Parathyroid adenoma (tissue), 2 donors: ENCODE measurements around the gene CCDC50.

Experiments used
- H2AFZ ChIP-seq: fragments of 300-600 bp; sonication (generic); one replicate; pipeline ENCODE4 v1.7.0; 2017; ENCODE audit warnings: antibody characterized with exemption, mild to moderate bottlenecking
- H3K27ac ChIP-seq: fragments of 300-600 bp; sonication (generic); one replicate; pipeline ENCODE4 v1.7.0; 2017
- H3K27me3 ChIP-seq: fragments of 300-600 bp; sonication (generic); one replicate; pipeline ENCODE4 v1.7.0; 2017; ENCODE audit warnings: low read length; ENCODE audit not compliant: control insufficient read depth, insufficient read depth
- H3K36me3 ChIP-seq: fragments of 300-600 bp; sonication (generic); one replicate; pipeline ENCODE4 v1.7.0; 2017; ENCODE audit warnings: low read length; ENCODE audit not compliant: control insufficient read depth, insufficient read depth
- H3K4me1 ChIP-seq: fragments of 300-600 bp; sonication (generic); one replicate; pipeline ENCODE4 v1.7.0; 2017; ENCODE audit warnings: control low read depth
- H3K4me2 ChIP-seq: fragments of 300-600 bp; sonication (generic); one replicate; pipeline ENCODE4 v1.7.0; 2017; ENCODE audit warnings: low read length
- H3K4me3 ChIP-seq: fragments of 300-600 bp; sonication (generic); one replicate; pipeline ENCODE4 v1.7.0; 2017; ENCODE audit warnings: low read depth, low read length
- H3K79me2 ChIP-seq: fragments of 300-600 bp; sonication (generic); one replicate; pipeline ENCODE4 v1.7.0; 2017; ENCODE audit warnings: control low read depth
- H3K9ac ChIP-seq: fragments of 300-600 bp; sonication (generic); one replicate; pipeline ENCODE4 v1.7.0; 2017; ENCODE audit warnings: mild to moderate bottlenecking
- H3K9me3 ChIP-seq: fragments of 300-600 bp; sonication (generic); one replicate; pipeline ENCODE4 v1.7.0; 2017; ENCODE audit warnings: low read length; ENCODE audit not compliant: control insufficient read depth
- TF ChIP-seq, protein P1 (sequence below): fragments of 300-600 bp; sonication (generic); IDR thresholded peaks from one replicate; pipeline ENCODE4 v1.7.0; 2017; ENCODE audit warnings: antibody characterized with exemption, mild to moderate bottlenecking
- donor health status: primary hyperparathyroidism.

CCDC50 gene

DNA sequence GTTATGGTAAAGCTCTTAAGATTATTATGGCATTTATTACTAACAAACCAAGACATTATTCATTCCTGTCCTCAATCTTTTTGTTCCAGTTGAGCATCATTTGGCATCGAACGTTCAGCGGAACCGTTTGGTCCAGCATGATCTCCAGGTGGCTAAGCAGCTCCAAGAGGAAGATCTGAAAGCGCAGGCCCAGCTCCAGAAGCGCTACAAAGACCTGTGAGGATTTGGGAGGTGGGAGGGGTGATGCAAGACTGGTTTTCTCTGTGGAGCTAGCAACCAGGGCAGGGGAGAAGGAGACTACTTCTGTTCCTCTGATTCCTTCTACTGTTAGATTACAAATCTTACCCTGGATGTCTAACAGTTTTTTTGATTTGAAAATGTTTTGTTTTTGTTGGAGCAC is 28.7 kb downstream of the CCDC50 start:
- Histone ChIP-seq H3K79me2 (peaks cover 13% of the 10 kb centered on the region), H3K36me3 (no peaks in the 10 kb centered on the region), H3K4me1 (peaks cover 2% of the 10 kb centered on the region), H3K27me3 (no peaks in the 10 kb centered on the region), H3K4me3 (no peak overlapping the region), H3K9ac (no peak overlapping the region), H3K9me3 (no peaks in the 10 kb centered on the region), H3K4me2 (no peak overlapping the region), H3K27ac (no peak overlapping the region), H2AFZ (no peak overlapping the region)
- TF ChIP-seq, protein P1, sequence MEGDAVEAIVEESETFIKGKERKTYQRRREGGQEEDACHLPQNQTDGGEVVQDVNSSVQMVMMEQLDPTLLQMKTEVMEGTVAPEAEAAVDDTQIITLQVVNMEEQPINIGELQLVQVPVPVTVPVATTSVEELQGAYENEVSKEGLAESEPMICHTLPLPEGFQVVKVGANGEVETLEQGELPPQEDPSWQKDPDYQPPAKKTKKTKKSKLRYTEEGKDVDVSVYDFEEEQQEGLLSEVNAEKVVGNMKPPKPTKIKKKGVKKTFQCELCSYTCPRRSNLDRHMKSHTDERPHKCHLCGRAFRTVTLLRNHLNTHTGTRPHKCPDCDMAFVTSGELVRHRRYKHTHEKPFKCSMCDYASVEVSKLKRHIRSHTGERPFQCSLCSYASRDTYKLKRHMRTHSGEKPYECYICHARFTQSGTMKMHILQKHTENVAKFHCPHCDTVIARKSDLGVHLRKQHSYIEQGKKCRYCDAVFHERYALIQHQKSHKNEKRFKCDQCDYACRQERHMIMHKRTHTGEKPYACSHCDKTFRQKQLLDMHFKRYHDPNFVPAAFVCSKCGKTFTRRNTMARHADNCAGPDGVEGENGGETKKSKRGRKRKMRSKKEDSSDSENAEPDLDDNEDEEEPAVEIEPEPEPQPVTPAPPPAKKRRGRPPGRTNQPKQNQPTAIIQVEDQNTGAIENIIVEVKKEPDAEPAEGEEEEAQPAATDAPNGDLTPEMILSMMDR: no peak

DNA sequence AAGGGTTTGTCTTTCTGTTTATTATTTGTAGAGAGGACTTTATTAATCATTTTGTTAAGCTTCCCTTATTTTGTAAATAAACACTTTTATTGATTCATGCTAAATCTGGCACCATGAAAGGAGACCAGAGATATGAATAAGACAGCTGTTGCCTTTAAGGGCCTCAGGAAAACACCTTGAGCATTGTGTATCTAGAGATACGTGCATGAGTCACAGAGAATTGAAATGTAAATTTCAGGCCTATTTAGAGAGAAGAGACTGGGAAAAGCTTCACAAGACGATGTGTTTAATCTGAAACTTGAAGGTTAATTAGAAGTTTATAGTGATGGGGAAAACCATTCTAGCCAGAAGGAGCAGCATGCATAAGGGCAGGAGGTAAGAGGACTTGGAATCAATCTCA is 29.7 kb downstream of the CCDC50 start:
- no peak overlapping the region for H3K9ac ChIP-seq
- H3K4me1 ChIP-seq: no peaks in the 10 kb centered on the region
- no peak overlapping the region for H3K4me2 ChIP-seq
- no peak overlapping the region for H2AFZ ChIP-seq
- TF ChIP-seq, protein P1: no peak
- no peak overlapping the region for H3K4me3 ChIP-seq
- no peaks in the 10 kb centered on the region for H3K27me3 ChIP-seq
- peaks cover 6% of the 10 kb centered on the region for H3K79me2 ChIP-seq
- H3K27ac ChIP-seq: no peak overlapping the region
- H3K9me3 ChIP-seq: no peaks in the 10 kb centered on the region
- H3K36me3 ChIP-seq: no peaks in the 10 kb centered on the region

DNA sequence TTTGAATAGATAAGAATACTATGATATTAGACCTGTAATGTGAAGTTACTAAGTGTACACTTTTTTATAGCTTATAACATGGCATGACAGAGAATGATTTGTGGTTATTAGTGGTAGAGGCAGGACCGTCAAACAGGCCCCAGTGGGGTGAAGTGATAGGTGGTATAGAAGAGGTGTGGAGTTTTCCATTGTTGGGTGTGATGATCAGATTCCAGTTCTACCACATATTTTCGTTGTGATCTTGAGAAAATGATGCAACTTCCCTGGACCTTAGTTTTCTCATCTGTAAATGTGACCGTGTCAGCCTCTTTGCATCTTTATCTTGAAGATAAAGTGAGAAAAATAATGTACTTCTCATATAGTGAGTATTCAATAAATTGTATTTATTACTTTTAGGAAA is 31.4 kb downstream of the CCDC50 start:
- Histone ChIP-seq H3K4me3 (no peak overlapping the region), H2AFZ (no peak overlapping the region), H3K79me2 (peaks cover 2% of the 10 kb centered on the region), H3K27me3 (no peaks in the 10 kb centered on the region), H3K27ac (no peak overlapping the region), H3K4me2 (no peak overlapping the region), H3K9me3 (no peaks in the 10 kb centered on the region), H3K4me1 (no peaks in the 10 kb centered on the region), H3K36me3 (no peaks in the 10 kb centered on the region), H3K9ac (no peak overlapping the region)
- TF ChIP-seq, protein P1: no peak

DNA sequence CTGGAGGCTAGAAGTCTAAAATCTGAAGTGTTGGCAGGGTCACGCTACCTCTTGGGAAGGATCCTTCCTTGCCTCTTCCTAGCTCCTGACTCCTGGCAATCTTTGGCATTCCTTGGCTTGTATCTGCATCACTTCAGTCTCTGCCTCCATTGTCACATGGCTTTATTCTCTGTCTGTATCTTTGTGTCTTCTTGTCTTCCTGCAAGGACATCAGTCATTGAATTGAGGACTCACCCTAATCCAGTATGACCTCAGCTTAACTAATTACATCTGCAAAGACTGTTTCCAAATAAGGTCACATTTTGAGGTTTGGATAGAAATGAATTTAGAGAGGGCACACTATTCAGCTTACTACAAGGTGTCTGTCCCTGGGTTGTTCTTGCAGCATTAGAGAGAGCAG is 32.3 kb downstream of the CCDC50 start:
- Histone ChIP-seq H3K27me3 (no peaks in the 10 kb centered on the region), H3K27ac (no peak overlapping the region), H3K9ac (no peak overlapping the region), H2AFZ (no peak overlapping the region), H3K79me2 (no peaks in the 10 kb centered on the region), H3K9me3 (no peaks in the 10 kb centered on the region), H3K36me3 (no peaks in the 10 kb centered on the region), H3K4me3 (no peak overlapping the region), H3K4me1 (no peaks in the 10 kb centered on the region), H3K4me2 (no peak overlapping the region)
- TF ChIP-seq, protein P1: no peak

DNA sequence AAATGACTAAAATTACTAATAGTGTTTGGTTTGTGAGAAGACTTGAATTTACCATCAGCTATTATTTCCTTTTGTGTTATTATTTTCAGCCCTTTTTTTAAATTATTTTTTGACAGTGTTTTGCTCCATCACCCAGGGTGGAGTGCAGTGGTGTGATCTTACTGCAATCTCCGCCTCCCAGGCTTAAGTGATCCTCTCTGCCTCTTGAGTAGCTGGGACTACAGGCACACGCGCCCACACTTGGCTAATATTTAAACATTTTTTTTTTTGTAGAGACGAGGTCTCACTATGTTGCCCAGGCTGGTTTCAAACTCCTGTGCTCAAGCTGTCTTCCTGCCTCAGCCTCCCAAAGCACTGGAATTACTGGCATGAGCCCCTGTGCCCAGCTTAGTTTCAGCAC is 32.8 kb downstream of the CCDC50 start:
- no peak overlapping the region for H3K4me3 ChIP-seq
- no peak overlapping the region for H3K4me2 ChIP-seq
- TF ChIP-seq, protein P1: no peak
- H3K27me3 ChIP-seq: no peaks in the 10 kb centered on the region
- H3K9me3 ChIP-seq: no peaks in the 10 kb centered on the region
- H2AFZ ChIP-seq: no peak overlapping the region
- H3K79me2 ChIP-seq: no peaks in the 10 kb centered on the region
- H3K9ac ChIP-seq: no peak overlapping the region
- no peak overlapping the region for H3K27ac ChIP-seq
- H3K4me1 ChIP-seq: no peaks in the 10 kb centered on the region
- no peaks in the 10 kb centered on the region for H3K36me3 ChIP-seq
